ENCODE data around the gene ABCC3. TPM values are rescaled to one million over a fixed set of nuclear protein-coding genes. Genes with fewer than 3 reads are reported as not detected.

Gene ABCC3
- total and polyA plus RNA-seq, 2 of the 8 experiments (the other 6 are each of a cell fraction or from before 2014, with no cell fraction given), result 0.35 to 0.37 TPM

GRCh38 chr17:50590946-50591737 lies 43.5 kb upstream of the ABCC3 start:
- H3K27me3 ChIP-seq (replicated peaks in 1 of 4; ENCODE audit: control insufficient read depth in 3 of 4, extremely low read depth in 1 of 4, insufficient read depth in 3 of 4, low read length in 3 of 4), result no peaks in the 10 kb centered on the region; a peak in 1 of 7 replicates
- no peak overlapping the region for H4K5ac ChIP-seq (ENCODE audit: insufficient read length, low read depth, low read length)
- H4K8ac ChIP-seq (ENCODE audit: extremely low read depth, insufficient read depth, low read length), result peak overlapping the region; percentile 77; the same call in 1 of the 2 replicates
- CTCF ChIA-PET (ENCODE audit: partially characterized antibody), result interaction anchor here (1.6 to 10.2 kb wide), 5 partner anchors 16 to 40 kb away, joined by 5 to 95 read pairs (median 11); no protein-coding TSS in a partner anchor
- no peak overlapping the region for H2BK120ac ChIP-seq (replicated peaks; ENCODE audit: low read depth, low read length)
- H3K27ac ChIP-seq (ENCODE audit: low read depth, low read length), result no peak overlapping the region
- no peaks in the 10 kb centered on the region for H3K9me3 ChIP-seq (ENCODE audit: insufficient read depth in 2 of 2, low read depth in 1 of 2, low read length in 1 of 2)
- FAIRE-seq (no peak), DNase-seq (ENCODE audit: low read depth in 1 of 2, low spot score in 2 of 2) (no peak)
- POLR2A ChIA-PET (ENCODE audit: partially characterized antibody), result no interaction called here
- no peak overlapping the region for H3K4me2 ChIP-seq (ENCODE audit: insufficient read depth in 1 of 2, low read depth in 2 of 2, low read length in 2 of 2)
- no peak overlapping the region for H2BK20ac ChIP-seq (ENCODE audit: low read length)
- 91% methylated on average over 24 of the region's 24 CpGs; no CpG with 5 or more reads in 1 of the 2 experiments for WGBS, 2 experiments (ENCODE audit: extremely low coverage in 1 of 2, insufficient coverage in 1 of 2, insufficient read length in 1 of 2, insufficient replicate concordance in 2 of 2, low coverage in 1 of 2, low lambda C conversion rate in 2 of 2, missing lambda C conversion rate in 1 of 2)
- no peak overlapping the region for H4K91ac ChIP-seq (replicated peaks; ENCODE audit: insufficient read length, low read length)
- H3K9ac ChIP-seq (replicated peaks in 1 of 4; ENCODE audit: extremely low read depth in 1 of 4, low read depth in 3 of 4, low read length in 3 of 4), result no peak overlapping the region
- no peaks in the 10 kb centered on the region for H3K79me2 ChIP-seq (ENCODE audit: control insufficient read depth in 1 of 2, insufficient read depth in 2 of 2, low read length in 2 of 2)
- no peak overlapping the region for H3K18ac ChIP-seq (ENCODE audit: extremely low read depth, low read length)
- no peak overlapping the region for H2AFZ ChIP-seq (ENCODE audit: low read length)
- TF ChIP-seq SRF (IDR thresholded peaks at IDR 0.05; ENCODE audit: low read depth, low read length) (no peak), CHD1 (IDR thresholded peaks at IDR 0.05; ENCODE audit: low read depth, low read length) (no peak), ZNF274 (IDR thresholded peaks at IDR 0.05; ENCODE audit: borderline replicate concordance, extremely low read depth, low read length) (no peak), MAFK (IDR thresholded peaks at IDR 0.05; ENCODE audit: low read depth, low read length) (no peak), EGR1 (IDR thresholded peaks at IDR 0.05; ENCODE audit: borderline replicate concordance, low read depth, low read length) (no peak), SAP30 (IDR thresholded peaks at IDR 0.05; ENCODE audit: insufficient read depth, insufficient replicate concordance, low read length) (no peak)
- H3K79me1 ChIP-seq (ENCODE audit: low read depth, low read length), result no peaks in the 10 kb centered on the region
- no peak overlapping the region for H2AK5ac ChIP-seq (ENCODE audit: low read depth, low read length)
- H3K23ac ChIP-seq (ENCODE audit: insufficient read length), result no peak overlapping the region
- H2BK5ac ChIP-seq (ENCODE audit: low read depth, low read length), result no peak overlapping the region
- peaks cover 2 to 3% of the 10 kb centered on the region in 2 experiments for H4K20me1 ChIP-seq (replicated peaks in 1 of 2; ENCODE audit: control insufficient read depth in 1 of 2, insufficient read depth in 2 of 2, low read length in 2 of 2)
- H3K14ac ChIP-seq (ENCODE audit: insufficient read length), result no peak overlapping the region
- H3K23me2 ChIP-seq (ENCODE audit: low read depth, low read length), result no peaks in the 10 kb centered on the region
- H3K4me1 ChIP-seq (replicated peaks in 1 of 4; ENCODE audit: control insufficient read depth in 3 of 4, insufficient read depth in 4 of 4, low read length in 3 of 4), result peaks cover 0 to 17% (median 11%) of the 10 kb centered on the region in 4 experiments; a peak in 6 of 7 replicates
- no peak overlapping the region for H3K56ac ChIP-seq (replicated peaks; ENCODE audit: insufficient read length, low read depth, low read length)
- no peak overlapping the region for H2BK15ac ChIP-seq (ENCODE audit: low read length)
- H3K36me3 ChIP-seq (ENCODE audit: control insufficient read depth in 2 of 4, insufficient read depth in 4 of 4, low read length in 3 of 4), result no peaks in the 10 kb centered on the region
- H2BK12ac ChIP-seq (ENCODE audit: low read depth, low read length), result no peak overlapping the region
- H3K4me3 ChIP-seq (ENCODE audit: extremely low read depth in 1 of 4, insufficient read depth in 2 of 4, low read depth in 3 of 4, low read length in 4 of 4), result no peak overlapping the region
- H3K4ac ChIP-seq (replicated peaks; ENCODE audit: insufficient read length, low read depth, low read length), result no peak overlapping the region

All from H1 (cell line).